ENCODE measurements around the gene TXNRD2. TPM values are rescaled to one million over a fixed set of nuclear protein-coding genes. Genes with fewer than 3 reads are reported as not detected.

The TXNRD2 gene
- total and polyA plus RNA-seq, 2 of the 4 experiments (the other 2 are of a cell fraction), result 15.6 to 25.7 TPM

- TF ChIP-seq SMC3 (IDR thresholded peaks at IDR 0.05; ENCODE audit: low read depth, low read length) (no peak), MXI1 (IDR thresholded peaks at IDR 0.05; ENCODE audit: borderline replicate concordance, low read depth, low read length) (no peak), POLR2A (IDR thresholded peaks at IDR 0.05; ENCODE audit: low read depth, low read length) (no peak), CTCF (conservative IDR thresholded peaks at IDR 0.05; ENCODE audit: low read depth, low read length) (no peak), RCOR1 (IDR thresholded peaks at IDR 0.05; ENCODE audit: insufficient replicate concordance, low read length) (no peak), FOS (IDR thresholded peaks at IDR 0.05; ENCODE audit: low read depth, low read length) (no peak), USF2 (IDR thresholded peaks at IDR 0.05; ENCODE audit: low read depth, low read length) (no peak), MAZ (IDR thresholded peaks at IDR 0.05; ENCODE audit: borderline replicate concordance, low read depth, low read length) (no peak), MAFK (IDR thresholded peaks at IDR 0.05; ENCODE audit: low read depth, low read length) (no peak), RAD21 (IDR thresholded peaks at IDR 0.05; ENCODE audit: low read length) (no peak)
- Histone ChIP-seq H4K20me1 (ENCODE audit: insufficient read depth, low read length) (no peaks in the 10 kb centered on the region), H2BK20ac (ENCODE audit: low read depth, low read length) (no peak overlapping the region), H3K9me1 (ENCODE audit: insufficient read depth, low read length) (peaks cover 11% of the 10 kb centered on the region), H3K4me2 (ENCODE audit: low read depth, low read length) (no peak overlapping the region), H2BK120ac (ENCODE audit: low read depth, low read length) (no peak overlapping the region), H3K27me3 (ENCODE audit: control insufficient read depth, insufficient read depth, low read length) (no peaks in the 10 kb centered on the region), H2AK5ac (ENCODE audit: low read depth, low read length) (no peak overlapping the region), H3K14ac (replicated peaks; ENCODE audit: low read depth, low read length) (no peak overlapping the region), H3K23ac (ENCODE audit: low read depth, low read length) (no peak overlapping the region), H3K4ac (ENCODE audit: low read depth, low read length) (no peak overlapping the region), H2BK5ac (ENCODE audit: low read depth, low read length, poor library complexity, severe bottlenecking) (no peak overlapping the region), H3K9ac (ENCODE audit: low read depth, low read length) (no peak overlapping the region), H3K4me3 (ENCODE audit: insufficient read depth, low read depth, low read length) (no peak overlapping the region), H3K79me1 (ENCODE audit: low read depth in 1 of 2, low read length in 2 of 2) (peaks cover under 1 to 14% of the 10 kb centered on the region in 2 experiments; a peak in 2 of 4 replicates), H4K91ac (ENCODE audit: insufficient read depth, low read depth, low read length) (no peak overlapping the region), H3K27ac (ENCODE audit: insufficient read depth, low read length) (no peak overlapping the region), H4K5ac (ENCODE audit: low read depth, low read length) (no peak overlapping the region), H3K56ac (ENCODE audit: extremely low read depth, insufficient read depth, low read length) (no peak overlapping the region), H3K36me3 (ENCODE audit: control insufficient read depth, insufficient read depth, low read length) (peaks cover 1% of the 10 kb centered on the region; the same call in 1 of the 2 replicates), H3K4me1 (ENCODE audit: control insufficient read depth, insufficient read depth, low read length) (peaks cover 11% of the 10 kb centered on the region), H2AK9ac (replicated peaks; ENCODE audit: low read depth, low read length, poor library complexity) (peak overlapping the region; percentile 19), H3K18ac (ENCODE audit: low read depth, low read length) (no peak overlapping the region), H4K8ac (ENCODE audit: low read depth in 2 of 2, low read length in 2 of 2) (no peak overlapping the region), H2AFZ (replicated peaks; ENCODE audit: low read length, poor library complexity) (no peak overlapping the region), H3K9me3 (ENCODE audit: control insufficient read depth, insufficient read depth, low read length) (no peaks in the 10 kb centered on the region), H2BK15ac (ENCODE audit: low read depth, low read length) (no peak overlapping the region)
- dilution Hi-C loops (cut with HindIII; ENCODE audit: low sequenced_read_pairs, unreplicated experiment), result no loop called here
- intact Hi-C loops (cut with micrococcal nuclease), result no loop called here
- no TSS peak for BruUV-seq (replicated peaks)
- ATAC-seq (ENCODE audit: low read depth), result no peak
- in situ Hi-C loops (cut with MboI; ENCODE audit: low sequenced_read_pairs), result no loop called here
- ChIA-PET CTCF (no interaction called here), POLR2A (ENCODE audit: unreplicated experiment) (no interaction called here)
- WGBS, 2 experiments (ENCODE audit: extremely low coverage in 2 of 2, insufficient read length in 1 of 2), result 87% methylated on average over 11 of the region's 27 CpGs; no CpG with 5 or more reads in 1 of the 2 experiments
- DNase-seq, result no peak
These were observed 68.3 kb downstream of the TXNRD2 start for GRCh38 chr22:19873138-19873959.

All from IMR-90 (cell line).